COLO668 (cell line): Measurements from ENCODE around the gene STX1A.

Experiments
- DNase-seq: peaks from one replicate; lab custom pipeline; 2025; ENCODE audit not compliant: unreplicated experiment; lab: John Stamatoyannopoulos, UW

The STX1A gene

GRCh38 chr7:73708961-73709549 lies 10.4 kb downstream of the STX1A start:
- no peak for DNase-seq

GRCh38 chr7:73707045-73707631 lies 12.3 kb downstream of the STX1A start:
- DNase-seq: peak; percentile 83

GRCh38 chr7:73706126-73707044 lies 13.1 kb downstream of the STX1A start:
- DNase-seq: no peak

GRCh38 chr7:73705551-73705920 lies 13.9 kb downstream of the STX1A start:
- no peak for DNase-seq

- DNase-seq: no peak
Measured at GRCh38 chr7:73704640-73705550, 14.6 kb downstream of the STX1A start.

GRCh38 chr7:73703757-73704639 lies 15.5 kb downstream of the STX1A start:
- peak; percentile 4 for DNase-seq

- no peak for DNase-seq
Measured at GRCh38 chr7:73703225-73703624, 16.2 kb downstream of the STX1A start.

- DNase-seq: no peak
Measured at GRCh38 chr7:73702665-73703064, 16.8 kb downstream of the STX1A start.

- no peak for DNase-seq
Measured at GRCh38 chr7:73702226-73702625, 17.2 kb downstream of the STX1A start.

GRCh38 chr7:73701357-73701995 lies 18.0 kb downstream of the STX1A start:
- peak; percentile 33 for DNase-seq

GRCh38 chr7:73700581-73701134 lies 18.8 kb downstream of the STX1A start:
- DNase-seq: no peak

- DNase-seq: no peak
Measured at GRCh38 chr7:73700069-73700423, 19.4 kb downstream of the STX1A start.

GRCh38 chr7:73699370-73700068 lies 19.9 kb downstream of the STX1A start:
- DNase-seq: no peak

GRCh38 chr7:73698410-73698809 lies 21.1 kb downstream of the STX1A start:
- DNase-seq: no peak

GRCh38 chr7:73696372-73696771 lies 23.1 kb downstream of the STX1A start:
- no peak for DNase-seq

GRCh38 chr7:73690646-73691045 lies 28.8 kb downstream of the STX1A start:
- DNase-seq: no peak

- DNase-seq: no peak
Measured at GRCh38 chr7:73688288-73688687, 31.2 kb downstream of the STX1A start.

- no peak for DNase-seq
Measured at GRCh38 chr7:73685311-73685710, 34.2 kb downstream of the STX1A start.
